GM06990 (cell line): ENCODE measurements around the gene MSMP.

Source experiments
- DNase-seq: peaks from one replicate; pipeline ENCODE4 v3.0.0-alpha.2; 2011; ENCODE audit not compliant: insufficient read length; ENCODE audit errors: extremely low read depth
- H3K27me3 ChIP-seq: replicated peaks from 2 replicates; pipeline ENCODE4 v1.6.0; 2011; ENCODE audit warnings: low read length; ENCODE audit not compliant: control insufficient read depth, insufficient read depth
- H3K36me3 ChIP-seq: 2 replicates; pipeline ENCODE4 v1.5.1; 2011; ENCODE audit warnings: low read length; ENCODE audit not compliant: control insufficient read depth, insufficient read depth
- H3K4me3 ChIP-seq: replicated peaks from 2 replicates; pipeline ENCODE4 v1.5.1; 2011; ENCODE audit warnings: low read depth, mild to moderate bottlenecking, control low read depth, low read length
- TF ChIP-seq, protein P1 (sequence below): IDR thresholded peaks from 2 replicates; pipeline ENCODE4 v1.5.1; 2011; ENCODE audit warnings: low read length, control low read depth, mild to moderate bottlenecking, inconsistent platforms; ENCODE audit not compliant: insufficient read depth, poor library complexity, severe bottlenecking

Gene MSMP

DNA sequence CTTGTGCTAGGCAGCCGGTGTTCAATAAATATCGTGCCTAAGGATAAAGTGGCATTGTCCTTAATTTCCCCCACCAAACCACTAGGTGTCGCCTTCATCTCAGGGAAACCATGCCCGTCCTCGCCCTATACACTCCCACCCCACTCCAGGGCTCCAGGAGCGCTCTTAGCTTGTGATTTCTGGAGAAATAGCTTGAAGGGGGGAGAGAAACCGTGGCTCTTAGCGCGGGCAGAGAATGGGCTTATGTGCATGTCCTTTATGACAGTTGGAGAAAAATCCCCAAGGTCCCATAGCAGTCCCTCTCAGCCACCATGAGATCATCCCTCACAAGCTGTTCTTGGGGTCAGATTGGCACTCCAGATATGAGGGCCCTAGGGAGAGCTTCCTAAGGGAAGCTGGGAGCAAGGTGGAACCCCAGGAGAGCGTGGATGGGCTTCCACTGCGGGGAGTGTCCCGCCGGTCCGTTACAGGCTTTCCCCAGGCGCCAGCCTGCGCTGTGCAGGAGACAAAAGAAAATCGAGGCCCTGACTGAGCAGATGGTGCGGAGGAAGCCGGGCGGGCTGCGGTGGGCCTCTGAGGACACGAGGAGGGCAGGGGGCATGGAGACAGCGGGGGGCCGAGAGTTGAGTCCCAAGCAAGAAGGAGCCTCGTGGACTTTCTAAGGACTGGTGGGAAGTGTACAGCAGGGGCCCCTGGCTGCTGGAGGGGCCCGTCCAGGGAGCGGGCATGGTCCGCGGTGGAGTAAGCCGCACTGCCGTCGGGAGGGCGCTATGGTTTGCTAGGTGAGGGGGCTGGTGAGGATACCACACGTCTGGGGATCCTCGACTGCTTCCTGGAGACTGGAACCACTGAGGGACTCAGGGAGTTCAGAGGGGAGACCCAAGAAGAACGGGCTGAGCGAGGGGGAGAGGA, 36.6 kb upstream of the MSMP start:
- H3K4me3 ChIP-seq, result no peak overlapping the region
- TF ChIP-seq, protein P1, sequence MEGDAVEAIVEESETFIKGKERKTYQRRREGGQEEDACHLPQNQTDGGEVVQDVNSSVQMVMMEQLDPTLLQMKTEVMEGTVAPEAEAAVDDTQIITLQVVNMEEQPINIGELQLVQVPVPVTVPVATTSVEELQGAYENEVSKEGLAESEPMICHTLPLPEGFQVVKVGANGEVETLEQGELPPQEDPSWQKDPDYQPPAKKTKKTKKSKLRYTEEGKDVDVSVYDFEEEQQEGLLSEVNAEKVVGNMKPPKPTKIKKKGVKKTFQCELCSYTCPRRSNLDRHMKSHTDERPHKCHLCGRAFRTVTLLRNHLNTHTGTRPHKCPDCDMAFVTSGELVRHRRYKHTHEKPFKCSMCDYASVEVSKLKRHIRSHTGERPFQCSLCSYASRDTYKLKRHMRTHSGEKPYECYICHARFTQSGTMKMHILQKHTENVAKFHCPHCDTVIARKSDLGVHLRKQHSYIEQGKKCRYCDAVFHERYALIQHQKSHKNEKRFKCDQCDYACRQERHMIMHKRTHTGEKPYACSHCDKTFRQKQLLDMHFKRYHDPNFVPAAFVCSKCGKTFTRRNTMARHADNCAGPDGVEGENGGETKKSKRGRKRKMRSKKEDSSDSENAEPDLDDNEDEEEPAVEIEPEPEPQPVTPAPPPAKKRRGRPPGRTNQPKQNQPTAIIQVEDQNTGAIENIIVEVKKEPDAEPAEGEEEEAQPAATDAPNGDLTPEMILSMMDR, result peak; percentile 80
- H3K36me3 ChIP-seq, result peaks cover 5% of the 10 kb centered on the region
- no peaks in the 10 kb centered on the region for H3K27me3 ChIP-seq
- DNase-seq, result no peak

GRCh38 chr9:35790025-35790384, 35.9 kb upstream of the MSMP start:
- DNase-seq, result no peak
- Histone ChIP-seq H3K4me3 (no peak overlapping the region), H3K36me3 (peaks cover 8% of the 10 kb centered on the region), H3K27me3 (no peaks in the 10 kb centered on the region)
- TF ChIP-seq, protein P1, result no peak

- TF ChIP-seq, protein P1, result no peak
- peaks cover 8% of the 10 kb centered on the region for H3K36me3 ChIP-seq
- no peaks in the 10 kb centered on the region for H3K27me3 ChIP-seq
- H3K4me3 ChIP-seq, result no peak overlapping the region
- no peak for DNase-seq
Measured at GRCh38 chr9:35789541-35789940, 35.5 kb upstream of the MSMP start.

DNA sequence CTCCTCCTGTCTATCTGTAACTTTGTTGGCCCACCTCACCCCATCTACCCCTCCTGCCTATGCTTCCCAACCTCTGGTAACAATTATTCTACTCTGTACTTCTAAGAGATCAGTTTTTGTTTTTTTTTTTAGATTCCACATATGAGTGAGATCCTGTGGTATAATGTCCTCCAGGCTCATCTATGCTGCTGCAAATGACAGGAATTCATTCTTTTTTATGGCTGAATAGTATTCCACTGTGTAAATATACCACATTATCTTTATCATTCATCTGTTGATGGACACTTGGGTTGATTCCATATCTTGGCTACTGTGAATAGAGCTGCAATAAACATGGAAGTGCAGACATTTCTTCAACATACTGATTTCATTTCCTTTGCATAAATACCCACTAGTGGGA, 29.3 kb upstream of the MSMP start:
- no peaks in the 10 kb centered on the region for H3K27me3 ChIP-seq
- H3K4me3 ChIP-seq, result no peak overlapping the region
- DNase-seq, result no peak
- peaks cover 3% of the 10 kb centered on the region; the same call in 1 of the 2 replicates for H3K36me3 ChIP-seq
- TF ChIP-seq, protein P1, result no peak

GRCh38 chr9:35781066-35781465, 27.0 kb upstream of the MSMP start:
- TF ChIP-seq, protein P1, result no peak
- peaks cover 3% of the 10 kb centered on the region; the same call in 1 of the 2 replicates for H3K36me3 ChIP-seq
- H3K27me3 ChIP-seq, result no peaks in the 10 kb centered on the region
- DNase-seq, result no peak
- no peak overlapping the region for H3K4me3 ChIP-seq

DNA sequence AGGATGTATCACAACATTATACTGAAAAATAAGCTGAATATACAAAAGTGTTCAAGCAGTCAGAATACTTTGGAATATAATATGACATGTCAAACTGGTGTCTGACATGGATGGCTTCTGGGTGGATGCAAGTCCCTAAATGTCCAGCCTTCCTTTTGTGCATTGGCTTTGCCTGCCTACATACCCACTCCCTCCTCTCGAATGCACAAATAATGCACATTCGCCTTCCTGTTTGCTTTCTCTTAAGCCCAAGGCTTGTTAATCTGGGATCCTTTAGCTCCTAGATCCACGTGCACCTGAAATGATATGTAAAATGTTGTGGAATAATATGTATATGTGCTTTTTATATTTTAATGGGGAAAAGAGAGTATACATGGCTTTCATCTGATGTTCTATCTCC, 24.4 kb upstream of the MSMP start:
- TF ChIP-seq, protein P1, result no peak
- DNase-seq, result no peak
- no peaks in the 10 kb centered on the region for H3K27me3 ChIP-seq

More for the DNA sequence above, 24.4 kb upstream of the MSMP start:
- H3K4me3 ChIP-seq, result no peak overlapping the region
- no peaks in the 10 kb centered on the region for H3K36me3 ChIP-seq
